GM12865 (cell line): ENCODE measurements around the gene JDP2.

ENCODE experiments used
- DNase-seq: peaks from one replicate; pipeline ENCODE4 v3.0.0; 2010; ENCODE audit warnings: low read depth
- H3K4me3 ChIP-seq: 2 replicates; pipeline ENCODE4 v1.5.1; 2011; ENCODE audit warnings: mild to moderate bottlenecking, low read depth, low read length, control low read depth
- CTCF ChIP-seq: IDR thresholded peaks from 2 replicates; pipeline ENCODE4 v1.5.1; 2011; ENCODE audit warnings: low read length, control low read depth, low read depth, inconsistent platforms; ENCODE audit not compliant: insufficient read depth; ENCODE audit errors: missing control alignments

JDP2 gene

DNA sequence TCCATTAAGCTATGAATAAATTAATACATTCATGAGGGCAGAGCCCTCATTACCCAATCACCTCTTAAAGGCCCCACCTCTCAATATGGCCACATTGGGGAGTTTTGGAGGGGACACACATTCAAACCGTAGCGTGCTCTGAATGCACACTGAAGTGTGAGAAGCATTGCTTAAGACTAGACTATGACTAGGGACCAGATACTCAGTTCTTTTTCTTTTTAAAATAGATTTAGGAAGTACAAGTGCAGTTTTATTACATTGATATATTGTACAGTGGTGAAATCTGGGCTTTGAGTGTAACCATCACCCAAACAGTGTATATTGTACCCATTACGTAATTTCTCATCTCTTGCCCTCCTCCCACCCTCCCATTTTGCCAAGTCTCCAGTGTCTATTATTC, 21.0 kb upstream of the JDP2 start:
- DNase-seq: no peak
- no peak overlapping the region for H3K4me3 ChIP-seq
- no peak for TF ChIP-seq CTCF

DNA sequence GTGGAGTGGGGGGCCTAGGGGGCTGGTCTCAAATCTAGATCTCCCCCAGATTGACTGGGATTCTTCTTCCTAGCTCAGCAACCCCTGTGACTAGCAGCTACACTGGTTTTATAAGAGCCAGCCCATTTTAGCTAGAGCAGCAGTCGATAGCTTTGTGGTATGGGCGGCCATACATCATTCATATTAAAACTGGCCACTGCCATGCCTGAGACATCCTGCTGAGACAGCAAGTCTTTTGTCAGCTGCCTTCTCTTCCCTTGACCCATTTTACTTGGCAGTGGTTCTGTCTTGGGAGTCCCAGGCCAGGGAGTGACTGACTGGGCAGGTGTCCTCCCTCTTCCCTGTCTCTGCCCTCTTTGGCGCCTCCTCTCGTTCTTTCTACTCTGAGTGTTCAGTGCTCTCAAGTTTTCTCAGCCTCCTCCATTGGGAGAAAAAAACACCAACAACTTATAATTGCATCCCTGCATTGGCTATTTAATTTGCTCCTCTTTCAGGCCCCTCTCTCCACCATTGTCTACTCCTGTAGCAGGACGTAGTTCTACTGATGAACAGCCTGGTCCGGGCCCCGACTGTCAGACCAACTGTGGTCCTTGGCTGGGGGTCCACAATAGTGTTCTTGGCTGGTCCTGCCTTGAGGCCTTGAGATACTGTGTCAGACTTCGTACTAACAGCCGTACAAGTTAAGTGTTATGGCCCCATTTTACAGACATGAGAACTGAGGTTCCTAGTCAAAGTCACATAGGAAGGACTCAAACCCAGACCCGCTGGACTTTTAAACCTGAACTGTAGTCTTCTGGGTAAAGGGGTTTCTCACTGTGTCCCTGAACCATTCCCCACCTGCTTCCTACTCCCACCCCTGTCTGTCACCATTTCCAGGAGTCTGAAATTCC, 18.3 kb upstream of the JDP2 start:
- no peak for TF ChIP-seq CTCF
- no peak for DNase-seq
- no peak overlapping the region for H3K4me3 ChIP-seq

- TF ChIP-seq CTCF: no peak
- no peak overlapping the region for H3K4me3 ChIP-seq
- no peak for DNase-seq
Observed at GRCh38 chr14:75411214-75411540, 16.6 kb upstream of the JDP2 start.

GRCh38 chr14:75413013-75413412, 14.8 kb upstream of the JDP2 start:
- DNase-seq: no peak
- no peak for TF ChIP-seq CTCF
- H3K4me3 ChIP-seq: no peak overlapping the region

GRCh38 chr14:75417674-75418073, 10.1 kb upstream of the JDP2 start:
- no peak for DNase-seq
- no peak overlapping the region for H3K4me3 ChIP-seq
- TF ChIP-seq CTCF: no peak

GRCh38 chr14:75418850-75419768, 8.7 kb upstream of the JDP2 start:
- no peak for TF ChIP-seq CTCF
- peak; percentile 62 for DNase-seq
- no peak overlapping the region for H3K4me3 ChIP-seq

DNA sequence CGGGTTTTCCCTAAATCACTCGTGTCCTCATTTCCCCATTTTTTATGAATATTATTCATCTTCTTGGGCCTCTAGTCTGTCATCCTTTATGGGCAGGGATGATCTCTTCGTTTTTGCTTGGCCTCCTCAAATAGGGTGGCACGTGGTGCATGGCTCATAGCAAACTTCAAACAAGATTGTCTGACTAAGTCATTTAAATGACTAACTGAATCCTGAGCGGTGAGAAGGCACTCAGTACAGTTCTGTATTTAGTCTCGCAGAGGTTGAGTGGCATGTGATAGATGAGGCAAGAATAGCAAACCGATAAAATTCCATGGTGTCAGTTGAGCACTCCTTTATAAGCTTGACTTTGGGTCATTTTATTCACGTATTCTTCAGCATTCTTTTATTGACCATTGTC, 5.7 kb upstream of the JDP2 start:
- no peak overlapping the region for H3K4me3 ChIP-seq
- no peak for DNase-seq
- TF ChIP-seq CTCF: no peak
